HEK293T (cell line): ENCODE data around the gene SRM.

Experiments used
- ARNT ChIP-seq: fragments of 450-650 bp; IDR thresholded peaks from 2 replicates; pipeline ENCODE4 v1.6.1; 2017; ENCODE audit warnings: mild to moderate bottlenecking
- BHLHE40 ChIP-seq: fragments of 450-650 bp; IDR thresholded peaks from 2 replicates; pipeline ENCODE4 v1.6.1; 2016; ENCODE audit warnings: mild to moderate bottlenecking, moderate library complexity, borderline replicate concordance
- CTBP1 ChIP-seq: fragments of 450-650 bp; IDR thresholded peaks from 2 replicates; pipeline ENCODE4 v1.6.1; 2016; ENCODE audit warnings: borderline replicate concordance
- ELF4 ChIP-seq: fragments of 450-650 bp; IDR thresholded peaks from 2 replicates; pipeline ENCODE4 v1.6.1; 2017; ENCODE audit warnings: antibody characterized with exemption
- FOXM1 ChIP-seq: fragments of 450-650 bp; IDR thresholded peaks from 2 replicates; pipeline ENCODE4 v1.6.1; 2017; ENCODE audit warnings: mild to moderate bottlenecking, borderline replicate concordance
- HDGF ChIP-seq: fragments of 450-650 bp; IDR thresholded peaks from 2 replicates; pipeline ENCODE4 v1.6.1; 2017; ENCODE audit warnings: antibody characterized with exemption, borderline replicate concordance
- LEF1 ChIP-seq: fragments of 450-650 bp; IDR thresholded peaks from 2 replicates; pipeline ENCODE4 v1.6.1; 2017; ENCODE audit warnings: mild to moderate bottlenecking, borderline replicate concordance
- NFRKB ChIP-seq: fragments of 450-650 bp; IDR thresholded peaks from 2 replicates; pipeline ENCODE4 v1.6.1; 2016; ENCODE audit warnings: mild to moderate bottlenecking, moderate library complexity
- PKNOX1 ChIP-seq: fragments of 450-650 bp; IDR thresholded peaks from 2 replicates; pipeline ENCODE4 v1.6.1; 2016
- SP1 ChIP-seq: fragments of 450-650 bp; IDR thresholded peaks from 2 replicates; pipeline ENCODE4 v1.6.1; 2017
- SUZ12 ChIP-seq: fragments of 450-650 bp; IDR thresholded peaks from 2 replicates; pipeline ENCODE4 v1.6.1; 2016; ENCODE audit warnings: mild to moderate bottlenecking
- TARDBP ChIP-seq: fragments of 450-650 bp; IDR thresholded peaks from 2 replicates; pipeline ENCODE4 v1.6.1; 2016
- ZNF384 ChIP-seq: fragments of 450-650 bp; IDR thresholded peaks from 2 replicates; pipeline ENCODE4 v1.6.1; 2016

GRCh38 chr1:11055676-11056075 lies 4.1 kb downstream of the SRM start:
- TF ChIP-seq ZNF384: no peak
- no peak for TF ChIP-seq SP1
- TF ChIP-seq BHLHE40: no peak
- no peak for TF ChIP-seq HDGF
- no peak for TF ChIP-seq ELF4
- no peak for TF ChIP-seq PKNOX1
- TF ChIP-seq TARDBP: no peak
- TF ChIP-seq FOXM1: no peak
- TF ChIP-seq SUZ12: no peak
- TF ChIP-seq LEF1: no peak
- no peak for TF ChIP-seq ARNT
- TF ChIP-seq CTBP1: no peak
- TF ChIP-seq NFRKB: no peak
